HG02610 (cell line): ENCODE data around the gene TMEM170B.

Experiments
- ATAC-seq: cut with Tn5 transposase; IDR thresholded peaks from one replicate; pipeline ENCODE4 v1.9.1; 2021; ENCODE audit warnings: mild to moderate bottlenecking, moderate library complexity; ENCODE audit not compliant: unreplicated experiment

The TMEM170B gene

DNA sequence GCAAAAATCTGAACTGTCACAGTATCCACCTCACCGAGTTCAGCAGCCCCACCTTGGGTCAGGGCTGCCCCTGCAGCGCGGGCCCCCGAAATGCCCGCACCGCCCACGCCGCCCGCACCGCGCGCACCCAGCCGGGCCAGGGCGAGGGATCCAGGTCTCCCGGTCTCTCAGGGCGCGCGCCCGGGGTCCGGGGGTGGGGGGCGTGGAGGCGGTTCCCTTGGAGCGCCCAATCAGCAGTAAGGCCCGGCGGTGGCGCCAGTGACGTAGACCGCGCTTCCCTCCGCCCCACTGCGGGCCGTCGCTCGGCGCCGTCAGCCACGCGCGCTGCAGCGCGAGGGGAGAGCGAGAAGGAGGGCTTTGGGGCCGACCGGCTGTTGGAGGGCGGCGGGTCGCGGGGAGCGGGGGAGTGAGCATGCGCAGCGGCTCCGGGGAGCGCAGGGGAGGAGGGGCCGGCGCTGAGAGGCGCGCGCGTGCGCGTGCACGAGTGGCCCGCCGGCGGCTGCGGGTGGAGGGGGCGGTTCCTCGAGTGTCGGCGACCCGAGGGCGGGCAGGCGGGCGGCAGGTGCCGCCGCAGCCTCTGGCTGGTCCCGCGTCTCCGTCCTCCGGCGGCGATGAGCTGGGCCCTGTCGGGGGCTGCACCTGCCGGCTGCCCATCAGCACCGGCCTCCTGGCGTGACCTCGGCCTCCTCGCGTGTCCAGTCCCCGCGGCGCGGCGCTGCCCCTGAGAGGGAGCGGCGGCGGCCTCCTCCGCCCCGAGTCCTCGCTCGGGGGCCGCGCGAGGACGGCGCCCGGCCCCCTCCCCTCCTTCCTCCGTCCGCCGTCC lies at the start of gene TMEM170B:
Gene TMEM170B (plus strand): TSS at position 521 of the 823 bp plus-strand sequence. CDS start 529 bp downstream, outside the sequence.
- ATAC-seq, result peak; percentile 98

GRCh38 chr6:11490996-11491395 lies 46.6 kb upstream of the TMEM170B start:
- ATAC-seq, result no peak

DNA sequence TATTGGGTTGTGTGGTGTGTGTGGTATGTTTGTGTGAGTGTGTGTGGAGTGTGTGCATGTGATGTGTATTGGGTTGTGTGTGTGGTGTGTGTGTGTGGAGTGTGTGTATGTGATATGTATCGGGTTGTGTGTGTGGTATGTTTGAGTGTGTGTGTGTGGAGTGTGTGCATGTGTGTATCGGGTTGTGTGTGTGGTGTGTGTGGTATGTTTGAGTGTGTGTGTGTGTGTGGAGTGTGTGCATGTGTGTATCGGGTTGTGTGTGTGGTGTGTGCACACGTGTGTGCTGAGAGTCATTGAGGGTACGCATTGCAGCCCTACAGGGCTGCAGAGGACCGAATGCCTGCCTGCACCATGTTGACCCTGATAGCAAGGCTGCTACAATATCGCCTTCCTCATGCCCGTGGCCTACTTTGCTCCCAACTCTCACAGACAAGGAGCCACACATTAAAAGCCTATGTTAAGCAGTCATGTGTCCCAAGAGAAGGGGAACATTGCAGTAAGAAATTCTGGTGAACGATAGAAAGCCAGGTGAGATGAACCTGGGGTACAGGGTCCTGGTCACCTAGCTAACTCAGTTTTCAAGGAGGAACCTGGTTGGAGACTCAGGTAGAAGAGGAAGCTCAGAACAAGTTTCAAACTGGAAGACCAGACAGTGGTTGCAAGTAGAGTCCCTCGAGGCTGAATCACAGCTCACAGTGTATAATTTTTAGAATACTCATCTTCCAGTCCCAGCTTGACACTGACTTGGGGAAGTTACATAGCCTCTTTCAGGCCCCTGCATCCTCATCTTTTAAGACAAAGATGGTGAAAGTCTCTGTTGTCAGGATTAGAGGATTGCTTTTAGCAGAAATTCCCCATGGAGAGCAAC lies 45.7 kb upstream of the TMEM170B start:
- ATAC-seq, result peak; percentile 31

- no peak for ATAC-seq
Measured at GRCh38 chr6:11492464-11493290, 44.9 kb upstream of the TMEM170B start.

DNA sequence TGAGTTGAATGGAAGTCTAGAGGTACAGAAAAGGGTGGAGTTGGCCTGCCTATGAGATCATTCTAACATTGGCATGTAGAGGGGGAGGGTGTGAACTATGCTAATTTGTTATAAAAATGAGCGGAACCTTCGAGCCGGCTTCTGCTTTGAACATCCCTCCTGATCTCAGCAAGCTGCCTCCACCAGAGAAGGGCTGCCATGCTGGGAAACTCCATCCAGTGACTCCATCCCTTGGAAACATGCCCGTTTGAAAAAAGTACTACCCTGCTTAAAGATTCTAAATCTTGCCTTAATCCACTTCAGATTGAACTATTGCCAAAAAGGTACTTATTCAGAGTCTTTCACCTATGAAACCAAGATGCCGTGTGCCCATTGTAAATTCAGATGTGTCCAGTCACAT lies 43.6 kb upstream of the TMEM170B start:
- no peak for ATAC-seq

DNA sequence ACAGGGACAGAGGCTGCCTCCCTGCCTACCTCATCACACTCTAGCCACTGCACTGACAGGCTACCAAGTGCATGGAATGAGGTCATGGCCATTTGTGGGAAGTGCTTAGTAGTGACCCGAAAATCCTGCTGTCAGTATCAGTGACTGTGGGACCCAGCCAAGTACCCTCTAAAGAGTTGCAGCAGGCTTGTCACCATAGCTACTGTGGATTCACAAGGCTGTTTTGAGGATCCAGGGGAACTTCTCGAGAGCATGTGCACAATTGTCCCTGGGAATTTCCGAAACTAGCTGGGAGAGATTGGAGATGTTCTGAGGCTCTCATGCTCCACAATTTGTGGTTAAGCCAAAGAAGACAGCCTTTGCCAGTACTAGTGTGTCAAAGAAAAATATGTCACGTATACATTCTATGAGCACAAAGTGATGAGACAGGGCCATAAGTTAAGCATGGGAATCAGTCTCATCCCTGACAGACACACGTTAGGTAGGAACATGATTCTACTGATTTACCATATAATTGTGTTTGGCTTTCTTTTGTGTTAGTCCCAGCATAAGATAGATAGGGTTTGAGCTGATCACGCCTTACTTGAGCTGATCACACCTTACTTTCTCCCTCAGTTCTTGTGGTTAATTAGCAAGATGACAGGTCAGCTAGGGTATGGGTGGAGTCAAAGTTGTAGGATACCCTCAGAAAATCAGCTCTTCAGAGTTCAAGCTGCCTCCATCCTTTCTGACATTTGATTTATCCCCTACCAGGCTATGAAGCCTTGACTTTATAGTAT lies 42.6 kb upstream of the TMEM170B start:
- ATAC-seq, result peak; percentile 45

DNA sequence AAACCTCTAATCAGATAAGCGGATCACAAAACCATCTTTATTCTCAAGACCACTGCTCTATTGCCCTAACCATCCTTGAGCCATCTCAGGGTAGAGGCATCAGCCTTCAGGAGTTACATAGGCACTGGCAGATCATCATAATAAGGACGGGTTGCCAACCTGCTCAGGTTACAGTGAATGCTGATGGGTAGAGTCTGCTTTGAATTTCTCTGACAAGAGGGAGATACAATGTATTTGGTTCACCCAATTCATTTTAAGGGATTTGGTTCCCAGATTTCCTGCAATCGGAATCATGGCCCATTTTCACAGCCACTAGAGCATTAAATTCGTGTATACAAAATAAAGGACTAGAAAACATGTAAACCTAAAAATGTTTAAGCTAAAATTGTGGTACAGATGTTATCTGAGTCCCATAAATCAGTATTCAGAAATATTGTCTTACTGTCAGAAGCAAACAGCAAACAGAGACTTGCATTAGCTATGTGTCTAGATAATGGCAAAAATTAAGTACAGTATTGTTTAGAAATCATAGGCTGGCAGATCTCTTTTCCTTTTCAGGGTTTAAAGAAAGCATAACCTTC lies 41.9 kb upstream of the TMEM170B start:
- ATAC-seq, result no peak

GRCh38 chr6:11496152-11497060 lies 41.1 kb upstream of the TMEM170B start:
- peak; percentile 48 for ATAC-seq

DNA sequence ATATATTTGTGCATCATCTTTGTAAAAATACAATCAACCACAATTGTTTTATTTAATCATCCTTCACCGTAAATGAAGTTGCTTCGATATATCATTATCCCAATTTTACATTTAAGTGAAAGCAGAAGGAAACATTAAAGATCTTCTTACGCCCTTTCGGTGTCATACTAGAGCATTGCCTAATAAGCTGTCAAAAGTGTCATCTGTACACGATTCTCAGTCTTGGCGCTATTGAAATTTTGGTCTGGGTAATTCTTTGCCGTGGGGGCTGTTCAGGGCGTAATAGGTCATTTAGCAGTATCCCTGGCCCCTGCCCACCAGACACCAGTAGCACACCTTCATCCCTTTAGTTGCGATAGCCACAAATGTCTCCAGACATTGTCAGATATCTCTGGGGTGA lies 40.4 kb upstream of the TMEM170B start:
- ATAC-seq, result no peak

DNA sequence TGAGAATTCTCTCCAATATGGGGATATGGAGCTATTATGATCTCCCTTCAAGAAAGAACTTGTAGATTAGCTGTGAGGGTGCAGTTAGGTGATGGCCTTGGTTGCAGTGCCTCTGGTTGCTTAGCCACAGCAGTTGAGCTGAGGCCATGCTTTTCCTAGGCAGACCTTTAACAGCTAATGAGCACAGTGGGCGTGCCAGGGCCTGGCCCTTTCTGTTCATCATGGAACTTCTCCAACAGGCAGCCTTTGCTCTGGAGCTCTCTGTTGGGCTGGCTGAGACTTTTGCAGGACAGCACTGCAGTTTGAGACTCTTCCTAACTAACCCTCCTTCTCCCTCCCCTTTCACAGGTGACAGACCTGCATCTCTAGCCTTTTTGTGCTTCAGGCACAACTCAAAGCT lies 39.7 kb upstream of the TMEM170B start:
- ATAC-seq, result no peak

GRCh38 chr6:11500008-11500407 lies 37.5 kb upstream of the TMEM170B start:
- ATAC-seq, result no peak

DNA sequence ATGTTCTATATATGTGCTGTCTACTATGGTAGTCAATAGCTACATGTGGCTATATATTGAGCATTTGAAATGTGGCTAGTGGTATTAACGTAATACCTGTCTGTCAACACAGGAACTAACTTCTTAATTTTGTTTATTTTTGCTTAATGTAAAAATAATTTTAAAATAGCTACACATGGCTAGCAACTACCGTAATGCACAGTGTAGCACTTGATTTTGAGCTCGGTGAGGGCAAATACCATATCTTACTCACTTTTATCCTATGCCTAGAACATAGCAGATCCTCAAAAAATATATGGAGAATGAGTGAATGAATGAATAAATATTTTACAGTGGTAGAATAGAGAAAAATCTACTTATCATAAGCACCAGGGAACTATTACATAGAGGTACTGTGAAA lies 28.1 kb upstream of the TMEM170B start:
- no peak for ATAC-seq

DNA sequence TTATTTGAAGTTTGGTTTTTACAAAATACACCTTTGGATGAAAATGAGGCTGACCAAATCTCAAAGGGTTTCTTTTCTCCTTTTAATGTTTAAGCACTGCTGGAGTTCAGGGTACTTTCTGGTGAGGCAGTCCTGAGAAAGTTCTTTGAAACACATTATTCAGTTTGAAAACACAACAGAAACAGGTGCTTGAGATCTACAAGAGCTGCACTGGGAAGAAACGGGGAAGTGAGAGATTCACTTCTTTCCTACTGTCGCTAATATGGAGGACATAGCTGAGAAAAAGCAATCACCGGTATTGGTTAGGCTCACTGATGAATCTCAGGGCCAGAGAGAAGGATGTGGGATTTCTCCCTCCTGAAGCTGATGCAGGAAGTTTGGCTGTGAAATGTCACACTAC lies 22.9 kb upstream of the TMEM170B start:
- ATAC-seq, result peak; percentile 90

DNA sequence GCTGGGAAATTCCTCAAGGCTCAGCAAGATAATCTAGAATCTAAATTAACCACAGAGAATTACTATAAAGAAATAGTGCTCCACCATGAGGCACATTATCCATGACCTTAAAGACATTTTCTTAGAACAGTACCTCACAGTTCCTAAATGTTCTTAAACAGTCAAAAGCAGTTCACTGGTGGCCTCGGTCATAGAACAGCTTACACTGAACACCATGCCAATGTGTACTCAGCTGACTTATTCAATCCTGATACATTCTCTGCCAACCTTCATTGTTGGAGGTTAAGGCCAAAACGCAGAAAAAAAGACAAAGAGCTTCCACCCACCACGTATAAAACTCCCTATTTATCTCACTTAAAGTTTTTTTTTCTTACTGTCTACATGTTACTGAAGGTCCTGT lies 21.8 kb upstream of the TMEM170B start:
- ATAC-seq, result no peak

DNA sequence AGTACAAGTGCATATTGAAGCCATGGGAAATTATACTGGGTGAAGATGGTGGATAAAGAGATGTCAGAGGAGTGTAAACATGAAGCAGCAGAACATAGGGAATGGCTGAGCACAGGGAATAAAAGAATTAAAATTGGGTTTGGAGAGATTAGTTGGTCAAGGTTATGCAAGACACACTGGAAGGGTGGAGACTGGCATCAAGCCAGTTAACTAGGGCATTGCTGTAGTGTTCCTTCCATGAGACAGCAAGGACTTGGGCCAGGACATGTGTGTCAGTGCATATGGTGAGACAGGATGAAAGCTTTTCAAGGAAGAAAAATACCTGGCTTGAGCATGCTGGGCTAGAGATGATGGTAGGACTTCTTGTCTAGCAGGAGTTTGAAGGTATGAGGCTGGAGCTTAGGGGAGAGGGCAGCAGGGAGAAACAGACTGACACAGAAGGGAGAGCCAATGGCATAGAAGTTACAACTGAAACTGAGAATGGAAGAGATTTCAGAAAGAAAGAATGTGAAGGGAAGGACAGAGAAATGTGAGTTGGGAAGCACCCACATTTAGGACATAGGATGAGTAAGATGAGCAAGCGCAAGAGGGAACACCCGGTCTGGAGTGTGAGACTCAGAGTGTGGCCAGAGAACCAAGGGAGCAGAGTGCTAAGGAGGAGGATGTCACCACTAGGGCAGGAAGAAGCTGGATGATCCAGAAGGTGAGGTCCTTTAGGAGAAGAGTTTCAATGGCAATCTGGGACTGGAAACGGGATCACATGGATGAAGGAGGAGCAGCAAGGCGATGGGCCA lies 14.5 kb upstream of the TMEM170B start:
- no peak for ATAC-seq

- ATAC-seq, result no peak
Measured at GRCh38 chr6:11525468-11526155, 11.9 kb upstream of the TMEM170B start.

DNA sequence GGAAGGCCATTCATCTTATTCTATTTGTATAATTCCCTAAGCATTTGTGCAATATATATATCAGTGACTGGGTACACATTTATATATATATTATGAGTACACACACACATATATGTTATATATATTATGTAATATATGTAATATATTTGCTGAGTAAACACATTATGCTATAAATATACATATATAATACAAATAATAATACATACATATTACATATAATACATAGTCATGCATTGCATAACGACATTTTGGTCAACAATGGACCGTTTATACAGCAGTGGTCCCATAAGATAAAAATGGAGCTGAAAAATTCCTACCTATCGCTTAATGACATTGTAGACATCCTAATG lies 11.4 kb upstream of the TMEM170B start:
- ATAC-seq, result no peak
